ENCODE results near the gene SLC6A1.

Gene SLC6A1

DNA sequence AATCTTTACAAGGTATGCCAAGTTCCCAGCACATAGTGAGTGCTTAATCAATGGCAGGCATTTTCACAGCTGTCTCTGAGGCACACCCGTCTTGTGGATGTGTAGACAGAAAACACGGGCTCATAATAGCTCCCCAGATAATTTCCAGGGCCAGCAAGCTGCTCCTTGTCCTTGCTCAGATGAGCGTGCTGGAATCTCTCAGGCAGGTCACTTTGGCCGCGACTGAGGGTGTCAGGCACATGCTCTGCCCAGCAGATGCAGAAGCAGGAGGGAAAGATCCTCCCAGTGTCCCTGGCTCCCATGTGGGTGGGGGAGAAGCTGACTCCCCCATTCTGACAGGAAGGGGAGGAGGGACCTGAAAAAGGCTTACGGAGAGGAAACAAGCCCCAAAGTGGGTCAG is 35.6 kb upstream of the SLC6A1 start:
- no peak for TF ChIP-seq CTCF (IDR thresholded peaks at IDR 0.05; ENCODE audit: insufficient read depth, low read depth, low read length, missing control alignments)
- H3K4me3 ChIP-seq (ENCODE audit: low read depth, low read length), result no peak overlapping the region
- DNase-seq (ENCODE audit: low read depth), result no peak

- TF ChIP-seq CTCF (IDR thresholded peaks at IDR 0.05; ENCODE audit: insufficient read depth, low read depth, low read length, missing control alignments), result no peak
- no peak overlapping the region for H3K4me3 ChIP-seq (ENCODE audit: low read depth, low read length)
- no peak for DNase-seq (ENCODE audit: low read depth)
Measured at GRCh38 chr3:10957976-10958749, 34.4 kb upstream of the SLC6A1 start.

DNA sequence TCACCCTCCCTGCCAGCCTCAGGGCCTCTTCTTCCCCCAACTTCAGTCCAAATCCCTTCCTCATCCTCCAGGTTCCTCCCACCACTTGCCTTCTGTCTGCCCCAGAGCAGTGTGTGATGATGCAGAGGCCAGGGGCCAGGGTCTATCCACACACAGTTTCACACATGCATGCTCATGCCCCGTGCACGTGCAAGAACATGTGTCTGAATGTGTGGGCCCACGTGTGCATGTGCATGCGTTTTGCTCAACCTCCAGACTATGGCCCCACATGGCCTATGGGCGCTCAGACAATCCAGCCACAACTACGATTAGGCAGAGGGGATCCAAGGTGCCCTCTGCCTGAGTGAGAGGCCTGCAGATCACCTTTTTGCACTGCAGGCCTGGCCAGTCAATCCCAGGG is 32.3 kb upstream of the SLC6A1 start:
- no peak overlapping the region for H3K4me3 ChIP-seq (ENCODE audit: low read depth, low read length)
- no peak for DNase-seq (ENCODE audit: low read depth)
- TF ChIP-seq CTCF (IDR thresholded peaks at IDR 0.05; ENCODE audit: insufficient read depth, low read depth, low read length, missing control alignments), result no peak

- no peak overlapping the region for H3K4me3 ChIP-seq (ENCODE audit: low read depth, low read length)
- no peak for TF ChIP-seq CTCF (IDR thresholded peaks at IDR 0.05; ENCODE audit: insufficient read depth, low read depth, low read length, missing control alignments)
- DNase-seq (ENCODE audit: low read depth), result no peak
Measured at GRCh38 chr3:10961921-10962320, 30.6 kb upstream of the SLC6A1 start.

- DNase-seq (ENCODE audit: low read depth), result no peak
- H3K4me3 ChIP-seq (ENCODE audit: low read depth, low read length), result no peak overlapping the region
- no peak for TF ChIP-seq CTCF (IDR thresholded peaks at IDR 0.05; ENCODE audit: insufficient read depth, low read depth, low read length, missing control alignments)
Measured at GRCh38 chr3:10962481-10963036, 30.0 kb upstream of the SLC6A1 start.

DNA sequence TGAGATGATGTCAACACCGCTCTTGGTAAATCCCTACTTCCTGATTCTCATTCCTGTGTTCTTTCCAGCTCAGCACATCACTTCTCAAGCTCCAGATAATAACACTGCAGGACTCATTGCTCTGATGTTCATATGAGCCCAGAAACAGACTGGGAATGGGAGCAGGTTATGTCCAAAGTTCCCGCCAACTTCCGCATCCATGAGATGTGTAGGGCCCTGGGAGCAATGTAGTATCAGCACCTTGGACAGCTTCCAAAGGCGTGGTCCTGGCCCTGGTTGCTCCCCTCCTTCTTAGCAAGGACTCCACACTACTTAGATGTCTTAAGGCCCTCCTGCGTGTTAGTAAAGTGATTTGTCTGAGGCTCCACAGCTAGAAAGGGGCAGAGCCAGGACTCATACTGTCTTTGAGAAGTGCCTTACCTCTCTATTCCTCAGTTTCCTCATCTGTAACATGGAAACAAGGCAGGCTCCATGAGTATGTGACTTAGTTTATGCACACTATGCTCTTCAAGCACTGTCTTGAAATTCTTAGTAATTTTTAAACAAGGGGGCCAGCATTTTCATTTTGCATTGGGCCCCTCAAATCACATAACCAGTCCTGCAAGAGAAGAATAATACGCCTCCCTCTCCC is 27.9 kb upstream of the SLC6A1 start:
- no peak for TF ChIP-seq CTCF (IDR thresholded peaks at IDR 0.05; ENCODE audit: insufficient read depth, low read depth, low read length, missing control alignments)
- no peak overlapping the region for H3K4me3 ChIP-seq (ENCODE audit: low read depth, low read length)
- DNase-seq (ENCODE audit: low read depth), result peak; percentile 10

Data from GM12865 (cell line).